ENCODE data around the gene KLHL10.

KLHL10 gene

DNA sequence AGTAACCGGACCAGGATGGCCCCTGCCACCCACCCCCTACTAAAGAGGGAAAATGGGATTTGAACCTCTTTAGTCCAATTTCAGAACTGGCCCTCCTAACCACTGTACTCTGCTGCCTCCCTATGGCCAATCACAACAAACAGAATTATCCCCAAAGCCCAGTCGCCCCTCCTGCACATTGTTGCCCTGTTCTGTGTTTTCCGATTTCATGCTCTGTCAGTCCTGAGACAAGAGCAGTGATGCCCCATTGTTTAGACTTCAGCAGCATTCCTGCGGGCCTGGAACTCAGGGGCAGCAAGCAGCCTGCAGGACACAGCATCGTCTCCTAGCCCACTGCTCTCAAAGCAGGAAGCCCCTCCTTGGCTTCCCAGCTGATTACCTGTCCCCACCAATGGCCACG, 48.1 kb downstream of the KLHL10 start:
- no peak overlapping the region for H3K4me3 ChIP-seq (ENCODE audit: low read depth, low read length)
- TF ChIP-seq, protein P1, sequence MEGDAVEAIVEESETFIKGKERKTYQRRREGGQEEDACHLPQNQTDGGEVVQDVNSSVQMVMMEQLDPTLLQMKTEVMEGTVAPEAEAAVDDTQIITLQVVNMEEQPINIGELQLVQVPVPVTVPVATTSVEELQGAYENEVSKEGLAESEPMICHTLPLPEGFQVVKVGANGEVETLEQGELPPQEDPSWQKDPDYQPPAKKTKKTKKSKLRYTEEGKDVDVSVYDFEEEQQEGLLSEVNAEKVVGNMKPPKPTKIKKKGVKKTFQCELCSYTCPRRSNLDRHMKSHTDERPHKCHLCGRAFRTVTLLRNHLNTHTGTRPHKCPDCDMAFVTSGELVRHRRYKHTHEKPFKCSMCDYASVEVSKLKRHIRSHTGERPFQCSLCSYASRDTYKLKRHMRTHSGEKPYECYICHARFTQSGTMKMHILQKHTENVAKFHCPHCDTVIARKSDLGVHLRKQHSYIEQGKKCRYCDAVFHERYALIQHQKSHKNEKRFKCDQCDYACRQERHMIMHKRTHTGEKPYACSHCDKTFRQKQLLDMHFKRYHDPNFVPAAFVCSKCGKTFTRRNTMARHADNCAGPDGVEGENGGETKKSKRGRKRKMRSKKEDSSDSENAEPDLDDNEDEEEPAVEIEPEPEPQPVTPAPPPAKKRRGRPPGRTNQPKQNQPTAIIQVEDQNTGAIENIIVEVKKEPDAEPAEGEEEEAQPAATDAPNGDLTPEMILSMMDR (IDR thresholded peaks at IDR 0.05; ENCODE audit: low read depth, low read length, missing control alignments): peak; percentile 36
- in situ Hi-C loops (cut with HindIII; ENCODE audit: low pct_ligation_motif_present, low sequenced_read_pairs): no loop called here
- no peak for DNase-seq
- no peak overlapping the region for H3K27ac ChIP-seq
- peaks cover 88% of the 10 kb centered on the region for H3K36me3 ChIP-seq (replicated peaks)
- H3K27me3 ChIP-seq (replicated peaks): no peaks in the 10 kb centered on the region

DNA sequence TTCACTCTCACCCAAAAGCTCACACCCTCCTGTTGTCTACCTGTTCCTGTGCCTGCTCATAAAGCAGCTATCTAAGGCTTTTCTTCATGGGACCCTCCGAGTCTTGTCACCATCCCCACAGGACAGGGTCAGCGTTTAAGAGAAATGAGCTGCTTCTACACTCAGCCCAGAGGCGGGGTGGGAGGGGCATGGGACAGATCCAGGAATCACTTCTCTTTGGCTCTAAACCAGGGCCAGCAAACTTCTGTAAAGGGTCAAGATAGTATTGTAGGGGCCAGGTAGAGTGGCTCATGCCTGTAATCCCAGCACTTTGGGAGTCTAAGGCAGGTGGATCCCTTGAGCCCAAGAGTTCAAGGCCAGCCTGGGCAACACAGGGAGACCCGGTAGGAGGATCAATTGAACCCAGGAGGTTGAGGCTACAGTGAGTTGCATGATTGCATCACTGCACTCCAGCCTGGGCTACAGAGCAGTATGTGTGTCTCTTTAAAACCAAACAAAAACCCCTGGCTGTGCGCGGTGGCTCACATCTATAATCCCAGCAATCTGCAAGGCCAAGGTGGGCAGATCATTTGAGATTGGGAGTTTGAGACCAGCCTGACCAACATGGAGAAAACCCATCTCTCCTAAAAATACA, 50.8 kb downstream of the KLHL10 start:
- H3K4me3 ChIP-seq (ENCODE audit: low read depth, low read length): no peak overlapping the region
- H3K27me3 ChIP-seq (replicated peaks): no peaks in the 10 kb centered on the region
- TF ChIP-seq, protein P1 (IDR thresholded peaks at IDR 0.05; ENCODE audit: low read depth, low read length, missing control alignments): no peak
- DNase-seq: no peak
- no peak overlapping the region for H3K27ac ChIP-seq
- H3K36me3 ChIP-seq (replicated peaks): peaks cover 94% of the 10 kb centered on the region
- in situ Hi-C loops (cut with HindIII; ENCODE audit: low pct_ligation_motif_present, low sequenced_read_pairs): no loop called here

DNA sequence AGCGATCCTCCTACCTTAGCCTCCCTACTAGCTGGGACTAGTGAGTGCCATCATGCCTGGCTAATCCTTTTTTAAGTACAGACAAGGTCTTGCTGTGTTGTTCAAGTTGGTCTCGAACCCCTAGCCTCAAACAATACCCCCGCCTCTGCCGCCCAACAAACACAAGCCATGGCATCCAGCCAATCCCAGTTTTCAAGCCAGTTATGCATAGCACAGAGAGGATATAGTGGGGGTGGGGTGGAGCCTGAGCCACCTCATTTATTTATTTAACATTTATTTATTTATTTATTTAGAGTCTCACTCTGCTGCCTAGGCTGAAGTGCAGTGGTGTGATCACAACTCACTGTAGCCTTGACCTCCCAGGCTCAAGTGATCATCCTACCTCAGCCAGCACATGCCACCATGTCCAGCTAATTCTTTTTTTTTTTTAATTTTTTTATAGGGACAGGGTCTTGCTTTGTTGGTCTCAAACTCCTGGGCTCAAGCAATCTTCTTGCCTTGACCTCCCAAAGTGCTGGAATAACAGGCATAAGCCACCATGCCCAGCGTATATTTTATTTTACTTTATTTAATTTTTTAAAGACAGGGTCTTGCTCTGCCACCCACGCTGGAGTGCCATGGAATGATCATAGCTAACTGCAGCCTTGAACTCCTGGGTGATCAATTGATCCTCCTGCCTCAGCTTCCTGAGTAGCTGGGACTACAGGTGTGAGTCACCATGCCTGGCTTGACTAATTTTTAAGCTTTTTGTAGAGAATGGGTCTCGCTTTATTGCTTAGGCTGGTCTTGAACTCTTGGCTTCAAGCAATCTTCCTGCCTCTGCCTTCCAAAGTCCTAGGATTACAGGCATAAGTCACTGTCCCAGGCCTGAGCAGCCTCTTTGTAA, 53.8 kb downstream of the KLHL10 start:
- Histone ChIP-seq H3K27ac (no peak overlapping the region), H3K36me3 (replicated peaks) (peaks cover 88% of the 10 kb centered on the region)
- DNase-seq: no peak

DNA sequence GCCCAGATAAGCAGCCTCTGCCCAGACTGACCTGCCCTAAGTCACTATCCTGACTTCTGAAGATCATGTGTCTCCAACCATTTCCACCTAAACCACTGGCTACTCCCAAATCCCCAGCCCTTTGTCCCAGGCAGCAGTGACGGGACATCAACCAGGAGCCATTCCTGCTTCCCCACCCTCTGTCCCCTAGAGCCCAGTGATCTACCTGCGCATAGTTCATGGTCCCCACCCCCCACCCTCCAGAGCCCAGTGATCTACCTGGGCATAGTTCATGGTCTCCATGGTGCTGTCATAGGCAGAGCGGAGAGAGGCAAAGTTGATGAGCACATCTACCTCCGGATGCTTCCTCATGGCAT, 54.4 kb downstream of the KLHL10 start:
- H3K27me3 ChIP-seq (replicated peaks): no peaks in the 10 kb centered on the region
- no peak overlapping the region for H3K4me3 ChIP-seq (ENCODE audit: low read depth, low read length)
- DNase-seq: no peak
- peaks cover 88% of the 10 kb centered on the region for H3K36me3 ChIP-seq (replicated peaks)
- TF ChIP-seq, protein P1 (IDR thresholded peaks at IDR 0.05; ENCODE audit: low read depth, low read length, missing control alignments): no peak
- no peak overlapping the region for H3K27ac ChIP-seq
- in situ Hi-C loops (cut with HindIII; ENCODE audit: low pct_ligation_motif_present, low sequenced_read_pairs): no loop called here

More for the DNA sequence above, 53.8 kb downstream of the KLHL10 start:
- in situ Hi-C loops (cut with HindIII; ENCODE audit: low pct_ligation_motif_present, low sequenced_read_pairs): no loop called here
- no peaks in the 10 kb centered on the region for H3K27me3 ChIP-seq (replicated peaks)
- TF ChIP-seq, protein P1 (IDR thresholded peaks at IDR 0.05; ENCODE audit: low read depth, low read length, missing control alignments): no peak
- no peak overlapping the region for H3K4me3 ChIP-seq (ENCODE audit: low read depth, low read length)

DNA sequence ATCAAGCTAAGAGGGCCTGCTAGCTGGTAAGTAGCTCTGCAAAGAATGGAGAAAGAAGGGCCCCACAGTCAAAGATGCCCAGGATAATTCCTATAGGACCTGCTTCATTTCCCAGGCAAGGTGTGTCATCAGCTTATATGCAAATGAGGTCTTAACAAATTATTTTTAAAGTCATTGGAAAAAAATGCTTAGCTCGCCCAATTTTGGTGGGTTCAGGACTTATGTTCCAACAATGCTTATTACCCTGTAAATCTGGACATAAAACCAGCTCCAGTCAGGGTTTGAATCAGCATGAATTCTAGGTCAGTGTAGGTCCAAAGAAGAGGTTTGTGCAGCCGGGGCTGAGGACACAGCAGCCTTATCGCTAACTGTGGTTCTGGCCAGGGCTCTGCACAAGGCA, 55.8 kb downstream of the KLHL10 start:
- DNase-seq: no peak
- in situ Hi-C loops (cut with HindIII; ENCODE audit: low pct_ligation_motif_present, low sequenced_read_pairs): no loop called here
- Histone ChIP-seq H3K4me3 (ENCODE audit: low read depth, low read length) (no peak overlapping the region), H3K27ac (no peak overlapping the region), H3K36me3 (replicated peaks) (peaks cover 88% of the 10 kb centered on the region), H3K27me3 (replicated peaks) (no peaks in the 10 kb centered on the region)
- TF ChIP-seq, protein P1 (IDR thresholded peaks at IDR 0.05; ENCODE audit: low read depth, low read length, missing control alignments): no peak
